Cardiac fibroblast (primary cell): Measurements from ENCODE around the gene HES1.

Experiments used
- DNase-seq, 2 donors: peaks; one replicate each; pipeline versions ENCODE4 v3.0.0 to v3.0.0-alpha.2; 2010; ENCODE audit warnings: low read depth in 2 of 2
- H3K4me3 ChIP-seq, 2 donors: replicated peaks in 1 of 2; 1 replicate in 1 of 2; 2 replicates in 1 of 2; pipeline ENCODE4 v1.5.1; 2011; ENCODE audit warnings: low read depth in 2 of 2, low read length in 2 of 2, mild to moderate bottlenecking in 2 of 2, moderate library complexity in 1 of 2
- TF ChIP-seq, protein P1 (sequence below): IDR thresholded peaks from one replicate; pipeline ENCODE4 v1.5.1; 2011; ENCODE audit warnings: low read depth, mild to moderate bottlenecking, low read length, inconsistent platforms

HES1 gene

GRCh38 chr3:194154346-194154745 lies 18.4 kb downstream of the HES1 start:
- H3K4me3 ChIP-seq, result no peak overlapping the region
- TF ChIP-seq, protein P1, sequence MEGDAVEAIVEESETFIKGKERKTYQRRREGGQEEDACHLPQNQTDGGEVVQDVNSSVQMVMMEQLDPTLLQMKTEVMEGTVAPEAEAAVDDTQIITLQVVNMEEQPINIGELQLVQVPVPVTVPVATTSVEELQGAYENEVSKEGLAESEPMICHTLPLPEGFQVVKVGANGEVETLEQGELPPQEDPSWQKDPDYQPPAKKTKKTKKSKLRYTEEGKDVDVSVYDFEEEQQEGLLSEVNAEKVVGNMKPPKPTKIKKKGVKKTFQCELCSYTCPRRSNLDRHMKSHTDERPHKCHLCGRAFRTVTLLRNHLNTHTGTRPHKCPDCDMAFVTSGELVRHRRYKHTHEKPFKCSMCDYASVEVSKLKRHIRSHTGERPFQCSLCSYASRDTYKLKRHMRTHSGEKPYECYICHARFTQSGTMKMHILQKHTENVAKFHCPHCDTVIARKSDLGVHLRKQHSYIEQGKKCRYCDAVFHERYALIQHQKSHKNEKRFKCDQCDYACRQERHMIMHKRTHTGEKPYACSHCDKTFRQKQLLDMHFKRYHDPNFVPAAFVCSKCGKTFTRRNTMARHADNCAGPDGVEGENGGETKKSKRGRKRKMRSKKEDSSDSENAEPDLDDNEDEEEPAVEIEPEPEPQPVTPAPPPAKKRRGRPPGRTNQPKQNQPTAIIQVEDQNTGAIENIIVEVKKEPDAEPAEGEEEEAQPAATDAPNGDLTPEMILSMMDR, result no peak

DNA sequence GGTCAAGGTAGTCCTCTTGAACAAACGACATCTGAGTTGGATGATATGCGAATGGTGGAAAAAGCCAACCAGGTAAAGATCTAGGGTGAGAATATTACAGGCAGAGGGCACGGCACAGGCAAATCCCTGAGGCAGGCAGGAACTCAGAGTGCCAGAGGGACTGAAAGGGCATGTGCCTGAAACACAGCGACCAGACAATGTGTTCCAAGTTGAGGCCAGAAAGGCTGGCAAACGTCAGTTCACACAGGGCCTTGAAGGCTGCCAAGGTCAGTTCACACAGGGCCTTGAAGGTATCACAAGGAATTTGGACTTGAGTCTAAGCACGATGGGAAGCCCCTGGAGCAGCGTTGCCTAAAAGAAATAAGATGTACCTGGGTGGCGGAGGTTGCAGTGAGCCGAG lies 20.1 kb downstream of the HES1 start:
- DNase-seq, result no peak
- H3K4me3 ChIP-seq, result no peak overlapping the region
- TF ChIP-seq, protein P1, result no peak

More at GRCh38 chr3:194154346-194154745, 18.4 kb downstream of the HES1 start:
- no peak for DNase-seq

DNA sequence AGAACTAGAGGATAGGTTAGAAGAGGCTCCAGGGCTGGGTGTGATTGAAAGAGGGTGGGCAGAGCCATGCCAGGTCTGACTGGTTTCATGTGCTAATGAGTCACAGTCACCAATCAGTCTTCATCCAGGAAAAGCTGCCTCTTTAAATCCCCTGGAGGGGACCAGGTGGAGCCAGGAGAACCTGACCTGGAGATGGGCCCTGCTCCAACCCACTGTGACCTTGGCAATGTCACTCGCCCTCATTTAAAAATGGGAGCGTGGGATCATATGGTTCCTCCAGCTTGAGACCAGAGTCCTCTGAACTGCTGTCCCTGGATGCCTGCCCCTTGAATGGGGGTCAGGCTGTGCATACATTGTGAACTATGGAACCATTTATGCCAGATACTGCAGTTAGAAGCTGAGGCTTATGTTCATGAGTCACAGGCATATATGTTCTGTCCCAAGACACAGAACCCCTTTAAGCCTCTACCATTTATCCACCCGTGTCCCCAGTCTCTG lies 23.0 kb downstream of the HES1 start:
- DNase-seq, result no peak
- TF ChIP-seq, protein P1, result no peak
- H3K4me3 ChIP-seq, result no peak overlapping the region

DNA sequence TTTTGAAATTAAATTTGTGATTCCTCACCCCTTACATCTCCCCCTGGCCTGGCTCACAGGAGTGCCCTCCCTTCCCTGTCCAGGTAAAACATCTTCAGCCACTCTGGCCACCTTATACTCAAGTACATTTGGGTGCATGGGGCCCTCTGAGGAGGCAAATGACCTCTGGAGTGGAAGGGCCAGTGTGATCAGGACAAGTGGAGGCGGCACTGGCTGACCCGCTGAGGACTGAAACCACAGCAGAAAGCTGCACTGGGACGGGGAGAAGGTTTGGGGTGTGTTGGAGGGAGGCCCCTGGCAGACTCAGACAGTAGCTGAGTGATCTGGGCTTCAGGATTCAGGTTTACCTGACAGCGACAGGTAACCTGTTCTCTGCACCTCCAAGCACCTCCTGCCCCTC lies 24.2 kb downstream of the HES1 start:
- TF ChIP-seq, protein P1, result no peak
- DNase-seq, result no peak
- no peak overlapping the region for H3K4me3 ChIP-seq

DNA sequence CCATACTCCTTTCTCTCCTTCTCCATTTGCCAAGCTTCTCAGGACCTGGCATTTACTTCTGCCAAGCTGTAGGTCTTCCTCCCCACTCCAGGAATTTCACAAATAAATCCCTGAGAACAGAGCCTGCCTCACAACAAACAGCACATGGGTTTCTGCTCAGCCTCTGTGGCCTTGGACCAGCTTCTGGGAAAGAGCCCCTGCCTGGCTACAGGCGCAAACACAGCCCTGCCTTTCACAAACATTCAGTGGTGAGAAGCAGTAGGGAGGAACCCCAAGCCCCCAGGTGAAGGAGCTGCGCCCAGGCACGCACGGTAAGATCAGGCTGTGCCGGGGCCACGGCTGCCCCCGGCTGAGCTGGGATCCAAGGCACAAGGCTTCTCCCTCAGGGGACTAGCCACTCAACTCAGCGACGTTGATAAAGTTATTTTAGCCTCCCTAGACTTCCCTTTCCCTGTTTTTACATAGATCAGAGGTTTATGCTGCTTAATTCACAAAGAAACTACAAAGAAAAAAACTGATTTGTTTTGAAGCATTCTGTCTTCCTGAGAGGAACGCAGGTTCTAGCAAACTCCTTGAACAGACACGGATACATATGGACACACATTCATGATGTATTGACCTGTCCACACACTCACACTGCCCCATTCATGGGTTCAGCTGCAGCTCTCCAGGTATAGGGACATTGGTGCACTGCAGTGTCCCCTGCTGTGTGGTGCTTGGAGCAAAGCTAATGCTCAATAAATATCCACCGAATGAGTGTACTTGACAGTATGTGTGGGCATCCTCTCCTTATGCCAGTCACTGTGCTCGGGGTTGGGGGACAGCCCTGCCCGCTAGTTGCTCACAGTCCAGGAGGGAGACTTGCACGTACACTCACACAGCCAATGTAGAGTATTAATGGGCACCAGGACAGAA lies 25.4 kb downstream of the HES1 start:
- DNase-seq, result no peak
- no peak overlapping the region for H3K4me3 ChIP-seq
- TF ChIP-seq, protein P1, result no peak

- H3K4me3 ChIP-seq, result no peak overlapping the region
- DNase-seq, result no peak
- TF ChIP-seq, protein P1, result no peak
These were observed 26.2 kb downstream of the HES1 start for GRCh38 chr3:194162070-194162678.
